SU-DHL-6 (cell line): Measurements from ENCODE around the gene AEN.

Source experiments
- H2AFZ ChIP-seq: fragments of 200-600 bp; sonication (generic); 2 replicates; pipeline ENCODE4 v1.6.1; 2014; ENCODE audit warnings: low read depth, mild to moderate bottlenecking, moderate library complexity, mixed read lengths, antibody characterized with exemption, low read length; ENCODE audit not compliant: severe bottlenecking
- H3F3A ChIP-seq: fragments of 200-600 bp; shearing (Covaris generic); 2 replicates; pipeline ENCODE4 v1.6.0; 2016; ENCODE audit warnings: antibody characterized with exemption, mild to moderate bottlenecking; ENCODE audit not compliant: insufficient read depth
- H3K27ac ChIP-seq: fragments of 200-600 bp; sonication (generic); 2 replicates; pipeline ENCODE4 v1.5.1; 2016; ENCODE audit warnings: low read depth, mild to moderate bottlenecking, low read length, moderate library complexity, mixed read lengths
- H3K27me3 ChIP-seq: fragments of 200-600 bp; sonication (generic), shearing (Covaris generic); 2 replicates; pipeline ENCODE4 v1.6.0; 2014; ENCODE audit warnings: mild to moderate bottlenecking, low read length
- H3K36me3 ChIP-seq: fragments of 200-600 bp; sonication (generic); 2 replicates; pipeline ENCODE4 v1.6.1; 2014; ENCODE audit warnings: mild to moderate bottlenecking, low read length, mixed read lengths
- H3K4me2 ChIP-seq: fragments of 300-600, 200-600 bp; shearing (Covaris generic), sonication (generic); 2 replicates; pipeline ENCODE4 v1.6.0; 2014; ENCODE audit warnings: low read length, low read depth, mild to moderate bottlenecking; ENCODE audit not compliant: poor library complexity, severe bottlenecking
- H3K4me3 ChIP-seq: fragments of 200-600 bp; sonication (generic); 2 replicates; pipeline ENCODE4 v1.5.1; 2014; ENCODE audit warnings: antibody characterized with exemption, low read length, mild to moderate bottlenecking, mixed read lengths; ENCODE audit not compliant: insufficient read depth, poor library complexity, severe bottlenecking
- H3K79me2 ChIP-seq: fragments of 200-600 bp; sonication (generic); 2 replicates; pipeline ENCODE4 v1.6.1; 2014; ENCODE audit warnings: mild to moderate bottlenecking, low read length, moderate library complexity; ENCODE audit not compliant: insufficient read depth
- H3K9ac ChIP-seq: fragments of 200-600 bp; sonication (generic); 2 replicates; pipeline ENCODE4 v1.7.0; 2014; ENCODE audit warnings: mild to moderate bottlenecking, low read length
- H3K9me2 ChIP-seq: fragments of 200-600 bp; sonication (generic); replicated peaks from 2 replicates; pipeline ENCODE4 v1.6.1; 2014; ENCODE audit warnings: low read length; ENCODE audit not compliant: insufficient read depth
- H3K9me3 ChIP-seq: fragments of 200-600 bp; sonication (generic); 2 replicates; pipeline ENCODE4 v1.6.1; 2014; ENCODE audit warnings: low read length, mixed read lengths; ENCODE audit not compliant: insufficient read depth
- H4K20me1 ChIP-seq: fragments of 200-600 bp; sonication (generic); 2 replicates; pipeline ENCODE4 v1.6.1; 2014; ENCODE audit warnings: low read depth, mild to moderate bottlenecking, antibody characterized with exemption, low read length, moderate library complexity, mixed read lengths
- EZH2phosphoT487 ChIP-seq: fragments of 200-600 bp; sonication (generic), shearing (Covaris generic); conservative IDR thresholded peaks from 2 replicates; pipeline ENCODE4 v1.6.1; 2018; ENCODE audit warnings: mild to moderate bottlenecking, antibody characterized with exemption, low read length, moderate library complexity, mixed read lengths
- TF ChIP-seq, protein P1 (sequence below): fragments of 200-600 bp; sonication (generic); IDR thresholded peaks from one replicate; pipeline ENCODE4 v1.5.1; 2017; ENCODE audit warnings: antibody characterized with exemption, mild to moderate bottlenecking, low read length, moderate library complexity; ENCODE audit not compliant: insufficient read depth, poor library complexity, severe bottlenecking

The AEN gene

GRCh38 chr15:88590759-88591158, 30.4 kb upstream of the AEN start:
- H2AFZ ChIP-seq, result no peak overlapping the region
- H3K9me2 ChIP-seq, result no peaks in the 10 kb centered on the region
- H4K20me1 ChIP-seq, result no peaks in the 10 kb centered on the region
- H3K79me2 ChIP-seq, result no peaks in the 10 kb centered on the region
- H3K36me3 ChIP-seq, result no peaks in the 10 kb centered on the region
- H3K27ac ChIP-seq, result no peak overlapping the region
- H3K27me3 ChIP-seq, result no peaks in the 10 kb centered on the region
- no peaks in the 10 kb centered on the region for H3F3A ChIP-seq
- TF ChIP-seq, protein P1, sequence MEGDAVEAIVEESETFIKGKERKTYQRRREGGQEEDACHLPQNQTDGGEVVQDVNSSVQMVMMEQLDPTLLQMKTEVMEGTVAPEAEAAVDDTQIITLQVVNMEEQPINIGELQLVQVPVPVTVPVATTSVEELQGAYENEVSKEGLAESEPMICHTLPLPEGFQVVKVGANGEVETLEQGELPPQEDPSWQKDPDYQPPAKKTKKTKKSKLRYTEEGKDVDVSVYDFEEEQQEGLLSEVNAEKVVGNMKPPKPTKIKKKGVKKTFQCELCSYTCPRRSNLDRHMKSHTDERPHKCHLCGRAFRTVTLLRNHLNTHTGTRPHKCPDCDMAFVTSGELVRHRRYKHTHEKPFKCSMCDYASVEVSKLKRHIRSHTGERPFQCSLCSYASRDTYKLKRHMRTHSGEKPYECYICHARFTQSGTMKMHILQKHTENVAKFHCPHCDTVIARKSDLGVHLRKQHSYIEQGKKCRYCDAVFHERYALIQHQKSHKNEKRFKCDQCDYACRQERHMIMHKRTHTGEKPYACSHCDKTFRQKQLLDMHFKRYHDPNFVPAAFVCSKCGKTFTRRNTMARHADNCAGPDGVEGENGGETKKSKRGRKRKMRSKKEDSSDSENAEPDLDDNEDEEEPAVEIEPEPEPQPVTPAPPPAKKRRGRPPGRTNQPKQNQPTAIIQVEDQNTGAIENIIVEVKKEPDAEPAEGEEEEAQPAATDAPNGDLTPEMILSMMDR, result no peak
- TF ChIP-seq EZH2phosphoT487, result no peak
- H3K4me3 ChIP-seq, result no peak overlapping the region
- H3K4me2 ChIP-seq, result no peak overlapping the region
- H3K9me3 ChIP-seq, result no peaks in the 10 kb centered on the region
- H3K9ac ChIP-seq, result no peak overlapping the region

DNA sequence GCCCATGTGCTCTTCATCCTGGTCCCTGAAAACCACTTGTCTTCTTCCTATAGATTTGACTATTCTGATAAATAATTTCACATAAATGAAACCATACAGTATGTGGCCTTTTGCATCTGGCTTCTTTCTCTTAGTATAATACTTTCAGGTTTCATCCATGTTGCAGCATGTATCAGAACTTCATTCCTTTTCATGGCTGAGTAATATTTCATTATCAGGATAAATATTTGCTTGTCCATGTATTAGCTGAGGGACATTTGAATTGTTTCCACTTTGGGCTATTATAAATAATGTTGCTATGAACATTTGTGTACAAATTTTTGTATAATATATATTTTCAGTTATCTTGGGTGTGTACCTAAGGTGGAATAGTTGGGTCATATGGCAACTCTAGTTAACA, 29.8 kb upstream of the AEN start:
- H3K79me2 ChIP-seq, result no peaks in the 10 kb centered on the region
- TF ChIP-seq, protein P1, result no peak
- TF ChIP-seq EZH2phosphoT487, result no peak
- no peak overlapping the region for H3K4me2 ChIP-seq
- no peaks in the 10 kb centered on the region for H3K27me3 ChIP-seq
- H4K20me1 ChIP-seq, result no peaks in the 10 kb centered on the region
- no peaks in the 10 kb centered on the region for H3F3A ChIP-seq
- no peak overlapping the region for H3K27ac ChIP-seq
- H3K9me2 ChIP-seq, result no peaks in the 10 kb centered on the region
- no peaks in the 10 kb centered on the region for H3K36me3 ChIP-seq
- H3K9me3 ChIP-seq, result no peaks in the 10 kb centered on the region
- no peak overlapping the region for H3K4me3 ChIP-seq
- H3K9ac ChIP-seq, result no peak overlapping the region
- H2AFZ ChIP-seq, result no peak overlapping the region

- no peak overlapping the region for H3K4me2 ChIP-seq
- H4K20me1 ChIP-seq, result no peaks in the 10 kb centered on the region
- no peak overlapping the region for H3K27ac ChIP-seq
- H3K9me3 ChIP-seq, result no peaks in the 10 kb centered on the region
- TF ChIP-seq, protein P1, result no peak
- TF ChIP-seq EZH2phosphoT487, result no peak
- no peak overlapping the region for H2AFZ ChIP-seq
- no peak overlapping the region for H3K9ac ChIP-seq
- H3F3A ChIP-seq, result no peaks in the 10 kb centered on the region
- no peak overlapping the region for H3K4me3 ChIP-seq
- no peaks in the 10 kb centered on the region for H3K79me2 ChIP-seq
- H3K27me3 ChIP-seq, result no peaks in the 10 kb centered on the region
- H3K36me3 ChIP-seq, result no peaks in the 10 kb centered on the region
- no peaks in the 10 kb centered on the region for H3K9me2 ChIP-seq
Measured at GRCh38 chr15:88603885-88604284, 17.3 kb upstream of the AEN start.
